CD4-positive, alpha-beta T cell (primary cell): ENCODE data around the gene RGP1. TPM values are rescaled to one million over a fixed set of nuclear protein-coding genes. Genes with fewer than 3 reads are reported as not detected.
A peak's percentile ranks its signal among the peaks of the same experiment; 100 is the strongest.

ENCODE experiments used
- ATAC-seq: fragments of 200-7000 bp; cut with Tn5 transposase; one replicate; pipeline ENCODE4 v1.10.0; 2022; ENCODE audit warnings: mild to moderate bottlenecking; ENCODE audit not compliant: poor library complexity
- CTCF ChIA-PET: fragments of 350-600 bp; sonication (Branson Sonifier 250); formaldehyde crosslinking; loops from one replicate; lab custom pipeline; 2021; ENCODE audit warnings: antibody characterized with exemption, inconsistent platforms; lab: Charles Lee
- POLR2A ChIA-PET: fragments of 350-600 bp; sonication (Branson Sonifier 250); formaldehyde crosslinking; loops from one replicate; lab custom pipeline; 2021; ENCODE audit warnings: antibody characterized with exemption, inconsistent platforms; lab: Charles Lee
- DNase-seq, 14 experiments: peaks; one replicate each; pipeline ENCODE4 v3.0.0-alpha.2; 2013 to 2020; ENCODE audit warnings: mixed read lengths in 2 of 14
- H3K27ac ChIP-seq, 2 donors: one replicate each; pipeline versions ENCODE4 v1.5.1 to v1.7.0; 2013; ENCODE audit warnings: low read length in 2 of 2, low read depth in 1 of 2, mild to moderate bottlenecking in 1 of 2
- H3K27me3 ChIP-seq, 2 experiments: 1 replicate in 1 of 2; 2 replicates in 1 of 2; pipeline versions ENCODE4 v1.6.1 to v1.7.0; 2013; ENCODE audit warnings: low read length in 2 of 2, control low read depth in 1 of 2, mild to moderate bottlenecking in 1 of 2, moderate library complexity in 1 of 2; ENCODE audit not compliant: insufficient read depth in 2 of 2, control insufficient read depth in 1 of 2
- H3K36me3 ChIP-seq: one replicate; pipeline ENCODE4 v1.6.1; 2013; ENCODE audit warnings: low read length, control low read depth; ENCODE audit not compliant: insufficient read depth
- H3K4me1 ChIP-seq: one replicate; pipeline ENCODE4 v1.6.1; 2013; ENCODE audit warnings: low read length, control low read depth; ENCODE audit not compliant: insufficient read depth
- H3K4me3 ChIP-seq: one replicate; pipeline ENCODE4 v1.5.1; 2013; ENCODE audit warnings: mild to moderate bottlenecking, low read length, moderate library complexity
- H3K9me3 ChIP-seq, 2 experiments: 1 replicate in 1 of 2; 2 replicates in 1 of 2; pipeline versions ENCODE4 v1.6.1 to v1.7.0; 2013; ENCODE audit warnings: low read length in 2 of 2, mild to moderate bottlenecking in 2 of 2, control low read depth in 1 of 2, moderate library complexity in 1 of 2; ENCODE audit not compliant: control insufficient read depth in 1 of 2, insufficient read depth in 1 of 2
- H3K27ac Mint-ChIP-seq: one replicate; pipeline ENCODE4 v1.8.0; 2020; ENCODE audit warnings: mixed read lengths
- H3K27me3 Mint-ChIP-seq: one replicate; pipeline ENCODE4 v1.8.0; 2021; ENCODE audit warnings: mixed read lengths
- H3K36me3 Mint-ChIP-seq: one replicate; pipeline ENCODE4 v1.8.0; 2021; ENCODE audit warnings: low read depth, mixed read lengths
- H3K4me1 Mint-ChIP-seq: one replicate; pipeline ENCODE4 v1.8.0; 2021; ENCODE audit warnings: low read depth, mixed read lengths
- H3K4me3 Mint-ChIP-seq: one replicate; pipeline ENCODE4 v1.8.0; 2020; ENCODE audit warnings: mild to moderate bottlenecking, mixed read lengths
- H3K9me3 Mint-ChIP-seq: one replicate; pipeline ENCODE4 v1.8.0; 2020; ENCODE audit warnings: mixed read lengths
- CTCF ChIP-seq: fragments of 200-600 bp; IDR thresholded peaks from one replicate; pipeline ENCODE4 v1.8.0; 2022; ENCODE audit warnings: antibody characterized with exemption, mild to moderate bottlenecking
- intact Hi-C, 2 experiments: fragments of 100-400 bp; cut with DNase I in 1 of 2; cut with micrococcal nuclease in 1 of 2; formaldehyde crosslinking; loops; one replicate each; pipeline versions ENCODE4 v1.15.1 to v1.9.0; 2023 to 2025; cut with DNase I, micrococcal nuclease
- total RNA-seq, 174 experiments: library from RNA in 2 of 174; stranded (reverse) in 2 of 174; gene quantifications; one replicate each; pipeline ENCODE4 v1.2.3 and lab custom pipeline; 2021 to 2026

Gene RGP1
- total RNA-seq, 2 experiments from 2014 or later = 12.6 to 13.1 TPM

DNA sequence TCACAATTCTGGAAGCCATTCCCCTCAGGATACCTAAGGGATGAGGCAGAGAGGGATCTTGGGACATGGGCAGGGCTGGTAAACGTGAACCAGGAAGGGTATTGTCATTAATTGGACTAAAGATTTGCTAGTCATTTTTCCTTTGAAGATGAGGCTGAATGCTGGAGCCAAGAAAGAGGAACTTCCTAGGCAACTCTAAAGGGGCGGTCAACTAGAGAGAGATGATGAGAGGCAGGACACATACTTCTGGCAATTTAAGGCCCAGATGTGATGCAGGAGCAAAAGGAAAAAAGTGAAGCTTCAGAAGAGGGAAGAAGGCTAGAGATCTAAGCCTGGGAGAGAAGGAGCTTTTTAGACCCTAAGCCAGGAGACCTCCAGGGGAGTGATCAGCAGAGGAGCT is 5.6 kb upstream of the RGP1 start:
- POLR2A ChIA-PET = interaction anchor here (1.2 kb wide), 1 partner anchor 12 kb away, joined by 4 read pairs; the partner anchor contains the start of gene TLN1
- H3K27ac Mint-ChIP-seq = no peak overlapping the region

GRCh38 chr9:35743880-35744518 is 5.1 kb upstream of the RGP1 start:
- Mint-ChIP-seq H3K36me3 (peaks cover 58% of the 10 kb centered on the region), H3K27ac (no peak overlapping the region), H3K4me1 (peaks cover 47% of the 10 kb centered on the region), H3K27me3 (no peaks in the 10 kb centered on the region), H3K9me3 (no peaks in the 10 kb centered on the region), H3K4me3 (no peak overlapping the region)
- intact Hi-C loops = loop anchor here in 1 of 2 experiments (10.0 kb wide), 1 partner anchor 1219 kb away; the partner anchor contains the start of gene ENHO
- CTCF ChIA-PET = interaction anchor here (3.0 kb wide), 1 partner anchor 8 kb away, joined by 12 read pairs; no protein-coding TSS in a partner anchor
- Histone ChIP-seq H3K27ac (no peak overlapping the region), H3K27me3 (no peaks in the 10 kb centered on the region), H3K9me3 (no peaks in the 10 kb centered on the region), H3K4me3 (no peak overlapping the region), H3K36me3 (peaks cover 55% of the 10 kb centered on the region), H3K4me1 (peaks cover 36% of the 10 kb centered on the region)
- ATAC-seq = no peak
- DNase-seq = no peak
- POLR2A ChIA-PET = interaction anchor here (1.2 to 1.6 kb wide), 2 partner anchors 12 kb away, joined by 3 to 4 read pairs; partner anchors contain the start of genes CREB3 and TLN1
- TF ChIP-seq CTCF = no peak

More for the DNA sequence above, 5.6 kb upstream of the RGP1 start:
- DNase-seq (no peak), ATAC-seq (no peak)
- CTCF ChIA-PET = interaction anchor here (3.0 kb wide), 1 partner anchor 8 kb away, joined by 12 read pairs; no protein-coding TSS in a partner anchor
- Histone ChIP-seq H3K9me3 (no peaks in the 10 kb centered on the region), H3K27me3 (no peaks in the 10 kb centered on the region), H3K4me3 (no peak overlapping the region), H3K36me3 (peaks cover 60% of the 10 kb centered on the region), H3K4me1 (peaks cover 35% of the 10 kb centered on the region), H3K27ac (no peak overlapping the region)
- no peak for TF ChIP-seq CTCF
- H3K4me3 Mint-ChIP-seq = no peak overlapping the region
- H3K4me1 Mint-ChIP-seq = peaks cover 45% of the 10 kb centered on the region
- no peaks in the 10 kb centered on the region for H3K9me3 Mint-ChIP-seq
- no peaks in the 10 kb centered on the region for H3K27me3 Mint-ChIP-seq
- intact Hi-C loops = loop anchor here in 1 of 2 experiments (10.0 kb wide), 1 partner anchor 1219 kb away; the partner anchor contains the start of gene ENHO
- peaks cover 64% of the 10 kb centered on the region for H3K36me3 Mint-ChIP-seq

DNA sequence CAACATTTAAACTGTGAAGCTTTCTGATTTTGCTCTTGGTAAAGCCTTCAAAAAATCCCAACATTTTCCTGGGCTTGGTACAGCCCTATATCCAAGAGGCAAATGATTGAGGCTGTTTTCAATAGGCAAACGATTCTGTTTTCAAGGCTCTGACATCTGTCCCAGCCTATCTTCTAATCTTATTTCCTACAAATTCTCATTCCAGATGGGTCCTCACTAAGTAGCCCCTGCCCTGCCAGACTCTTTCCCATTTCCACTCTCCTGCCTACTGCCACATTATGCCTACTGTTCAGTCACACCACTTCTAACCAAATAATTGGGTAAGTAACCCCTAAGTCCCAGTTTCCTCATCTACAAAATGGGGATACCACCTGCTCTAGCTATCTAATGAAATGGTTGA is 3.5 kb upstream of the RGP1 start:
- Histone ChIP-seq H3K27me3 (no peaks in the 10 kb centered on the region), H3K4me1 (peaks cover 50% of the 10 kb centered on the region), H3K9me3 (no peaks in the 10 kb centered on the region), H3K4me3 (no peak overlapping the region), H3K27ac (no peak overlapping the region), H3K36me3 (peaks cover 42% of the 10 kb centered on the region)
- ChIA-PET CTCF (interaction anchor here (3.0 kb wide), 1 partner anchor 10 kb away, joined by 12 read pairs; no protein-coding TSS in a partner anchor), POLR2A (interaction anchor here (0.9 to 1.6 kb wide), 3 partner anchors 14 to 18 kb away, joined by 3 to 4 read pairs (median 4); partner anchors contain the start of genes CREB3 and TLN1)
- Mint-ChIP-seq H3K9me3 (no peaks in the 10 kb centered on the region), H3K27ac (peak overlapping the region; percentile 19), H3K27me3 (no peaks in the 10 kb centered on the region), H3K4me3 (no peak overlapping the region), H3K4me1 (peaks cover 57% of the 10 kb centered on the region), H3K36me3 (peaks cover 56% of the 10 kb centered on the region)
- intact Hi-C loops = loop anchor here (5.0 to 10.0 kb wide), 3 partner anchors 67 to 1221 kb away; partner anchors contain the start of genes ENHO (in 1 of the 2) and SPAG8 (in 1 of the 2)
- DNase-seq = no peak
- no peak for ATAC-seq
- TF ChIP-seq CTCF = no peak
